PC-3 (cell line): ENCODE data around the gene PHTF2.
"Not testable (repeated sequence)": the region's sequence is repeated elsewhere in the genome, so short reads cannot be mapped to it uniquely, and the experiment has no call there.

Experiments
- EZH2phosphoT487 ChIP-seq: fragments of 300-600 bp; sonication (generic); IDR thresholded peaks from 2 replicates; pipeline ENCODE4 v1.6.1; 2018; ENCODE audit warnings: mild to moderate bottlenecking, antibody characterized with exemption, low read length, borderline replicate concordance
- TF ChIP-seq, protein P1 (sequence below): fragments of 300-600 bp; sonication (generic); conservative IDR thresholded peaks from 2 replicates; pipeline ENCODE4 v1.5.1; 2017; ENCODE audit warnings: antibody characterized with exemption, low read depth, mild to moderate bottlenecking, low read length

DNA sequence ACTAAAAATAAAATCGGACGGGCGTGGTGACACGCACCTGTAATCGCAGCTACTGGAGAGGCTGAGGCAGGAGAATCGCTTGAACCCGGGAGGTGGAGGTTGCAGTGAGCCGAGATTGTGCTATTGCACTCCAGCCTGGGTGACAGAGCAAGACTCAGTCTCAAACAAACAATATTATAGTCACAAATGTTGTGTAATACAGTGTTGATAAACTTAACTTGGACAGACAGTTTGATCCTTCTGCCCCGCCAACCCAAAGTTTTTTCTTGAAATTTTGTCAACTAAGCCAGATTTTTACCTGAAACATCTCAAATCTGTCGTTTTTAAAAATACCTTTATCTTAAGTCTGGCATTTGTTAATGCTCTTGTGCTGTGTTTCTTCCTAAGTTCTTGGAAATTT lies 14.1 kb upstream of the PHTF2 start:
- TF ChIP-seq, protein P1, sequence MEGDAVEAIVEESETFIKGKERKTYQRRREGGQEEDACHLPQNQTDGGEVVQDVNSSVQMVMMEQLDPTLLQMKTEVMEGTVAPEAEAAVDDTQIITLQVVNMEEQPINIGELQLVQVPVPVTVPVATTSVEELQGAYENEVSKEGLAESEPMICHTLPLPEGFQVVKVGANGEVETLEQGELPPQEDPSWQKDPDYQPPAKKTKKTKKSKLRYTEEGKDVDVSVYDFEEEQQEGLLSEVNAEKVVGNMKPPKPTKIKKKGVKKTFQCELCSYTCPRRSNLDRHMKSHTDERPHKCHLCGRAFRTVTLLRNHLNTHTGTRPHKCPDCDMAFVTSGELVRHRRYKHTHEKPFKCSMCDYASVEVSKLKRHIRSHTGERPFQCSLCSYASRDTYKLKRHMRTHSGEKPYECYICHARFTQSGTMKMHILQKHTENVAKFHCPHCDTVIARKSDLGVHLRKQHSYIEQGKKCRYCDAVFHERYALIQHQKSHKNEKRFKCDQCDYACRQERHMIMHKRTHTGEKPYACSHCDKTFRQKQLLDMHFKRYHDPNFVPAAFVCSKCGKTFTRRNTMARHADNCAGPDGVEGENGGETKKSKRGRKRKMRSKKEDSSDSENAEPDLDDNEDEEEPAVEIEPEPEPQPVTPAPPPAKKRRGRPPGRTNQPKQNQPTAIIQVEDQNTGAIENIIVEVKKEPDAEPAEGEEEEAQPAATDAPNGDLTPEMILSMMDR, result not testable (repeated sequence)
- TF ChIP-seq EZH2phosphoT487, result not testable (repeated sequence)
